PFSK-1 (cell line): Measurements from ENCODE around the gene RSF1.

Experiments used
- POLR2AphosphoS5 ChIP-seq: IDR thresholded peaks from 2 replicates; pipeline ENCODE4 v1.6.1; 2012; ENCODE audit warnings: low read depth, mild to moderate bottlenecking, control low read depth, low read length, moderate library complexity
- SIN3A ChIP-seq: IDR thresholded peaks from 2 replicates; pipeline ENCODE4 v1.6.1; 2012; ENCODE audit warnings: mild to moderate bottlenecking, low read length, moderate library complexity, borderline replicate concordance; ENCODE audit not compliant: insufficient read depth
- TAF1 ChIP-seq: IDR thresholded peaks from 2 replicates; pipeline ENCODE4 v1.6.1; 2012; ENCODE audit warnings: low read length, control low read depth, borderline replicate concordance; ENCODE audit not compliant: insufficient read depth
- TF ChIP-seq, protein P1 (sequence below), 2 experiments: IDR thresholded peaks; 2 replicates each; pipeline versions ENCODE4 v1.6.1 to v1.8.0; 2011 to 2012; ENCODE audit warnings: low read depth in 2 of 2, low read length in 2 of 2, control low read depth in 1 of 2, inconsistent platforms in 1 of 2, mild to moderate bottlenecking in 1 of 2, moderate library complexity in 1 of 2; ENCODE audit not compliant: insufficient read depth in 1 of 2

DNA sequence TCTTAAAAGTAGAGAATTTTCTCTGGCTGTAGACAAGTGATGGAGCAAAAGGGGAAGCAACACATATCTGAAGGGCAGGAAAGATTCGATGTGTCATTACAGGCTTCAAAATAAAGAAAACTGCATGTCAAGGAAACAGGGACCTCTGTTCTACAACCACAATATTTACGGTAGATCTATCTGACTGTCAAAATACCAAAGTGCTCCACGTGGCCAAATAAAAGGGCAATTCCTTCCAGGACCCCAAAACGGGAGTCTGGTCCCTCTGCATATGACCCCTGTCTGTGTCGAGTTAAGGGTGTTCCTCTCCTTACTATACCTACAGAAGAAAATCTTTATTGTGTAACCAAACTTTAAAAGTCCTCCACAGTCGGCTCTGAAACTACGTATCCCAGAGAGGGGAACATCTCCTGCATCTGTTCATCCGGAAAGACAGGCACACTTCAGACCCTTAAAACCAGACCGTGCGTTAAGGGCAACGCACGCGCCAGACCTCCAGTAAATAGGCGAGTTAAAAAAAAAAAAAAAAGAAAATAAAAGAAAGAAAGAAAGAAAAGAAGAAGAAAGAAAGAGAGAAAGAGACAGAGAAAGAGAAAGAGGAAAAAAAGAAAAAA is 183.7 kb downstream of the RSF1 start:
- TF ChIP-seq POLR2AphosphoS5 (no peak), SIN3A (no peak), TAF1 (no peak)
- TF ChIP-seq, protein P1, sequence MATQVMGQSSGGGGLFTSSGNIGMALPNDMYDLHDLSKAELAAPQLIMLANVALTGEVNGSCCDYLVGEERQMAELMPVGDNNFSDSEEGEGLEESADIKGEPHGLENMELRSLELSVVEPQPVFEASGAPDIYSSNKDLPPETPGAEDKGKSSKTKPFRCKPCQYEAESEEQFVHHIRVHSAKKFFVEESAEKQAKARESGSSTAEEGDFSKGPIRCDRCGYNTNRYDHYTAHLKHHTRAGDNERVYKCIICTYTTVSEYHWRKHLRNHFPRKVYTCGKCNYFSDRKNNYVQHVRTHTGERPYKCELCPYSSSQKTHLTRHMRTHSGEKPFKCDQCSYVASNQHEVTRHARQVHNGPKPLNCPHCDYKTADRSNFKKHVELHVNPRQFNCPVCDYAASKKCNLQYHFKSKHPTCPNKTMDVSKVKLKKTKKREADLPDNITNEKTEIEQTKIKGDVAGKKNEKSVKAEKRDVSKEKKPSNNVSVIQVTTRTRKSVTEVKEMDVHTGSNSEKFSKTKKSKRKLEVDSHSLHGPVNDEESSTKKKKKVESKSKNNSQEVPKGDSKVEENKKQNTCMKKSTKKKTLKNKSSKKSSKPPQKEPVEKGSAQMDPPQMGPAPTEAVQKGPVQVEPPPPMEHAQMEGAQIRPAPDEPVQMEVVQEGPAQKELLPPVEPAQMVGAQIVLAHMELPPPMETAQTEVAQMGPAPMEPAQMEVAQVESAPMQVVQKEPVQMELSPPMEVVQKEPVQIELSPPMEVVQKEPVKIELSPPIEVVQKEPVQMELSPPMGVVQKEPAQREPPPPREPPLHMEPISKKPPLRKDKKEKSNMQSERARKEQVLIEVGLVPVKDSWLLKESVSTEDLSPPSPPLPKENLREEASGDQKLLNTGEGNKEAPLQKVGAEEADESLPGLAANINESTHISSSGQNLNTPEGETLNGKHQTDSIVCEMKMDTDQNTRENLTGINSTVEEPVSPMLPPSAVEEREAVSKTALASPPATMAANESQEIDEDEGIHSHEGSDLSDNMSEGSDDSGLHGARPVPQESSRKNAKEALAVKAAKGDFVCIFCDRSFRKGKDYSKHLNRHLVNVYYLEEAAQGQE (IDR thresholded peaks at IDR 0.05; ENCODE audit: insufficient read depth in 1 of 2, low read depth in 2 of 2, low read length in 2 of 2) = no peak
